Prostate gland (tissue), 2 donors: ENCODE measurements around the gene SDC3.

Experiments used
- POLR2A ChIP-seq: fragments of 450-650 bp; IDR thresholded peaks from one replicate; pipeline ENCODE4 v1.6.1; 2016; ENCODE audit warnings: antibody characterized with exemption, mild to moderate bottlenecking
- TF ChIP-seq, protein P1 (sequence below), 4 experiments: fragments of 200-600 bp in 2 of 4; fragments of 450-650 bp in 2 of 4; sonication (generic) in 2 of 4; IDR thresholded peaks; 1 replicate in 3 of 4; 2 replicates in 1 of 4; pipeline ENCODE4 v1.5.1; 2016 to 2019; ENCODE audit warnings: antibody characterized with exemption in 4 of 4, mild to moderate bottlenecking in 2 of 4, moderate library complexity in 2 of 4

DNA sequence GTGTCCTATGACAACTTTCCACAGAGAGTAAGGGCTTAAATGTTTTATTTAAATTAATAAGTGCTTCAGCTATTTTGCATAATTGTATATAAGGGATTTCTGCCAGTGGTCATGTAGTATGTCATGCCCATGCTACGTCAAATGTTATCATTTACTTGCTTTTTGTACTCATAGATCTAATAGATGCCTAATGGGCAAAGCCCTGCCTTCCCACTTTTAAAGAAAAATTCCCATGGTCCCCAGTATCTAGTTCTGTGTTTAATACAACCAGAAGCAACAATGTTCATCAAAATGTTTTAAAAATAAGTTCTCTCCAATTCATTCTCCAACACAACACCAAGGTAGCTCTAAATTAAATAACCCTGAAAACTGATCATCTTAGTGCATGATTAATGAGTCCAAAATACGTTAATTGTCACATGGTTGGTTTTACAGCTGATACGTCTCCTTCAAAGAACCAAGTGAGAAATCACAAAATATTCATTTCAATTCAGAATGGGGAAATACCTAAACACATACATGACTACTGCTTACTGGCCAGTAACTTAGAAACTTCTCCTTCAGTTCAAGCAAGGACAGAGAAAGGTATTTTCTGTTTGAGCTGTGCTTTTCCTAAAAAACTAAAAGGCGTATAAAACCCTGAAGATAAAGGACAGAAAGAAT, 49.1 kb upstream of the SDC3 start:
- TF ChIP-seq, protein P1, sequence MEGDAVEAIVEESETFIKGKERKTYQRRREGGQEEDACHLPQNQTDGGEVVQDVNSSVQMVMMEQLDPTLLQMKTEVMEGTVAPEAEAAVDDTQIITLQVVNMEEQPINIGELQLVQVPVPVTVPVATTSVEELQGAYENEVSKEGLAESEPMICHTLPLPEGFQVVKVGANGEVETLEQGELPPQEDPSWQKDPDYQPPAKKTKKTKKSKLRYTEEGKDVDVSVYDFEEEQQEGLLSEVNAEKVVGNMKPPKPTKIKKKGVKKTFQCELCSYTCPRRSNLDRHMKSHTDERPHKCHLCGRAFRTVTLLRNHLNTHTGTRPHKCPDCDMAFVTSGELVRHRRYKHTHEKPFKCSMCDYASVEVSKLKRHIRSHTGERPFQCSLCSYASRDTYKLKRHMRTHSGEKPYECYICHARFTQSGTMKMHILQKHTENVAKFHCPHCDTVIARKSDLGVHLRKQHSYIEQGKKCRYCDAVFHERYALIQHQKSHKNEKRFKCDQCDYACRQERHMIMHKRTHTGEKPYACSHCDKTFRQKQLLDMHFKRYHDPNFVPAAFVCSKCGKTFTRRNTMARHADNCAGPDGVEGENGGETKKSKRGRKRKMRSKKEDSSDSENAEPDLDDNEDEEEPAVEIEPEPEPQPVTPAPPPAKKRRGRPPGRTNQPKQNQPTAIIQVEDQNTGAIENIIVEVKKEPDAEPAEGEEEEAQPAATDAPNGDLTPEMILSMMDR (IDR thresholded peaks at IDR 0.05), result no peak
- no peak for TF ChIP-seq POLR2A
